SK-N-MC (cell line): ENCODE results near the gene GOLGA6L10.
"Not testable (repeated sequence)": the region's sequence is repeated elsewhere in the genome, so short reads cannot be mapped to it uniquely, and the experiment has no call there.

ENCODE experiments used
- DNase-seq: peaks from one replicate; pipeline ENCODE4 v3.0.0-alpha.2; 2011; ENCODE audit warnings: low read depth, low spot score
- H3K27ac ChIP-seq: fragments of 200-600 bp; sonication (generic); 2 replicates; pipeline ENCODE4 v1.5.1; 2016; ENCODE audit warnings: mixed run types
- H3K36me3 ChIP-seq: fragments of 200-600 bp; sonication (generic); 2 replicates; pipeline ENCODE4 v1.6.1; 2017; ENCODE audit warnings: antibody characterized with exemption, low read length, mixed read lengths; ENCODE audit not compliant: insufficient read depth
- H3K4me3 ChIP-seq: fragments of 200-600 bp; sonication (generic); 2 replicates; pipeline ENCODE4 v1.5.1; 2016
- H3K9ac ChIP-seq: fragments of 200-600 bp; sonication (generic); 2 replicates; pipeline ENCODE4 v1.8.0; 2017; ENCODE audit warnings: mixed run types, mixed read lengths; ENCODE audit not compliant: insufficient read length
- H3K9me3 ChIP-seq: fragments of 200-600 bp; sonication (generic); 2 replicates; pipeline ENCODE4 v1.6.1; 2017; ENCODE audit warnings: low read depth, mild to moderate bottlenecking, antibody characterized with exemption, low read length, moderate library complexity, mixed read lengths
- EZH2 ChIP-seq: fragments of 200-600 bp; sonication (generic); IDR thresholded peaks from one replicate; pipeline ENCODE4 v1.6.1; 2017; ENCODE audit warnings: antibody characterized with exemption
- FOXP2 ChIP-seq: optimal IDR thresholded peaks from 2 replicates; pipeline ENCODE3; 2011; ENCODE audit warnings: mild to moderate bottlenecking, moderate library complexity; ENCODE audit not compliant: insufficient read depth; ENCODE audit errors: extremely low read length, control extremely low read depth
- POLR2AphosphoS5 ChIP-seq: IDR thresholded peaks from 2 replicates; pipeline ENCODE4 v1.6.1; 2012; ENCODE audit warnings: mild to moderate bottlenecking, low read depth, low read length, borderline replicate concordance

Gene GOLGA6L10

DNA sequence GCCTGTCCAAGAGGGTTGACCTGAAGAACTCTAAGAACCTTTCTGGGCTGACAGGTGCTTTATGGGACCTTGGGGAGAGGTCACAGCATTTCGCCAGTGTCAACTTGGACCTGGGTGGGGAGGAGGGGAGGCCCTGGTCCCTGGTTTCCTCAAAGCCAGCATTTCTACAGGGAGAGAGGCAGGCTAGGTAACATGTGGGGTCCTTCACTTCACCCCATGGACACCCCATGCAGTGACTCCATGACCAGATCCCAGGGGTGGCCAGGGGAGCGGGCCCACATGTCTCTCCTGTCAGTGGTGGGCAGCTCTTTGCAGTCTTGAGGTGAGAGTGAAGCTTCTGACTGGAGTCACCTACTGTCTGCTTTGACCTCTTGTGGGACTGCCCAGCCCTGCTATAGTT, 35.8 kb downstream of the GOLGA6L10 start:
- no peak overlapping the region for H3K27ac ChIP-seq
- no peak overlapping the region for H3K9ac ChIP-seq
- no peak overlapping the region for H3K4me3 ChIP-seq

DNA sequence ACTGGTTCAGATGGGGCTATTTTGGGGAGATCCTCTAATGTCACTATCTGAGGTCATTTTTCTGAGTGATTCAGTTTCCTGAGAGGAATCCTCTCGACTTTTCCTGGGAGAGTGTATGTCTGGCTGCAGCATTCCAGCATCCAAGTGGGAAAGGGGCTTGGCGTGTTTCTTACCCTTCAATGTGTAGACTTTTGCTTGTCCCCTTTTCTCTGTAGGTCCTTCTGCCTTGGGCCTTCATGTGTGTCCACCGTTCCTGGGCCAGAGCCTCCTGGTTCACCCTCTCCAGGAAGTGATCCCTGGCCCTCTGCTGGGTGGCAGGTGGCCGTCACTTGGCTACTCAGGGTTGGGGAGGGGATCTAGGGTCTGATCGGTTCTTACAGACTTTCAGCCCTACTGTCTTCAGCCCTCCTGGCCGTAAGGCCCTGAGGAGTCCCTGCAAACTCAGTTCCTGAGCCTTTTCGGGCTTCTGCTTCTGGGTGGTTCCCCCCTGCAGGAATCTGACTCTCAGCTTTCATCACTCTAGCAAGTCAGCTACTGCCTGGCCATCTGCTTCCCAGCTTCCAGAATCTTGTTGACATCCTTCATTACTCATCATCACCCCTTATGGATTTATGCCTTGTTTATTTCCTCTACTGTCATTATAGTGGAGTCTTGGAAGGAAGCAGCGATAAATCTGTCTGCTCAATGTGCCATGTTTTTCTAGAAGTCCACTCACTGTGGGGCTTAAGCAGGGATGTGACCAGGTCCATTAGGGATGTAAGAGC, 36.5 kb downstream of the GOLGA6L10 start:
- H3K27ac ChIP-seq: no peak overlapping the region
- TF ChIP-seq FOXP2 (no peak), POLR2AphosphoS5 (no peak), EZH2 (no peak)
- H3K9me3 ChIP-seq: no peaks in the 10 kb centered on the region
- H3K4me3 ChIP-seq: no peak overlapping the region
- H3K36me3 ChIP-seq: no peaks in the 10 kb centered on the region
- H3K9ac ChIP-seq: no peak overlapping the region
- no peak for DNase-seq

More for the DNA sequence above, 35.8 kb downstream of the GOLGA6L10 start:
- no peak for TF ChIP-seq POLR2AphosphoS5
- TF ChIP-seq FOXP2: no peak
- no peaks in the 10 kb centered on the region for H3K9me3 ChIP-seq
- no peak for DNase-seq
- no peaks in the 10 kb centered on the region for H3K36me3 ChIP-seq

DNA sequence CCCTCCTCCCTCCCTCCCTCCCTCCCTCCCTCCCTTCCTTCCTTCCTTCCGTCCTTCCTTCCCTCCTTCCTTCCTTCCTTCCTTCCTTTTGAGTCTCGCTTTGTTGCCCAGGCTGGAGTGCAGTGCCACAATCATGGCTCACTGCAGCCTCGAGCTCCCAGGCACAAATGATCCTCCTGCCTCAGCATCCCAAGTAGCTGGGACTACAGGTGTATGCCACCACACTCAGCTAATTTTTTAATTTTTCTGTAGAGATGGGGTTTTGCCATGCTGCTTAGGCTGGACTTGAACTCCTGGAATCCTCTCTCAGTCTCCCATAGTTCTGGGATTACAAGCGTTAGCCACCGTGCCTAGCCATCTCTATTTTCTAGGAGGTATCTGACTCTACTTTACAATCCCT, 38.0 kb downstream of the GOLGA6L10 start:
- not testable (repeated sequence) for H3K9me3 ChIP-seq, H3K36me3 ChIP-seq, H3K27ac ChIP-seq, DNase-seq, H3K4me3 ChIP-seq, H3K9ac ChIP-seq

DNA sequence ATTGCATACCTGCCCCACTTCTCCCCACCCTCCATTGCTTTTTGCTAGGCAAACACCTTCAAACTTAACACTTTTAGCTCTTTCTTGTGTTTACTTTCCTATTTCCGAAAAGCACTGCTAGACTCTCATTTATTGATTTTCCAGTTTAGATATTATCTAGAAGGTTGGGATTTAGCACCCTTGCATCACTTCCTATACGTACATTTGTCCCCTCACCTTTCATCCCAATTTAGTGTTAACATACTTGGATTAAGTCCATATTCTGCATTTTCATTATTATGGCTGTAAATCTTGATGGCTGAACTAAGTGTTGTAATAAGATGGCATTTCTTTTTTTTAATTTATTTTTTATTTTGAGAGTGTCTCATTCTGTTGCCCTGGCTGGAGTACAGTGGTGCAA, 39.5 kb downstream of the GOLGA6L10 start:
- Histone ChIP-seq H3K9ac (no peak overlapping the region), H3K9me3 (no peaks in the 10 kb centered on the region), H3K4me3 (no peak overlapping the region), H3K36me3 (no peaks in the 10 kb centered on the region), H3K27ac (no peak overlapping the region)
- TF ChIP-seq POLR2AphosphoS5 (no peak), FOXP2 (no peak), EZH2 (no peak)
- no peak for DNase-seq

DNA sequence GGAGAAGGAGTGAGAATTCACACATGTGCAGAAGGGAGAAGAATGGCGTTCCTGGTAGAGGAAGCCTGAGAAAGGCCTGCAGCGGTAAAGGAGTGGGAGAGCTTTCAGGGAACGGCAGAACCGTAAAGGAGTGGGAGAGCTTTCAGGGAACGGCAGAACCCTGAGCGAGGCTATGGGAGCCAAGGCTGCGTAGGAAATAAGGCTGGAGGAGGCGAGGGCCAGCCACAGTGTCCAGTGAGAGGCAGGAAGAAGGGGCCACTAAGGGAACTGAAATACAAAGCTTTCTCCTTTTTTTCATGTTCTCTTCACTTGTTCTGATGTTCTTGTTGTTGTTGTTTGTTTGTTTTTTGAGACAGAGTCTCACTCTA, 41.6 kb downstream of the GOLGA6L10 start:
- no peak overlapping the region for H3K9ac ChIP-seq
- TF ChIP-seq POLR2AphosphoS5: no peak
- no peak for TF ChIP-seq EZH2
- TF ChIP-seq FOXP2: no peak
- no peak overlapping the region for H3K27ac ChIP-seq
- H3K36me3 ChIP-seq: no peaks in the 10 kb centered on the region
- H3K9me3 ChIP-seq: no peaks in the 10 kb centered on the region
- H3K4me3 ChIP-seq: no peak overlapping the region
- DNase-seq: no peak

DNA sequence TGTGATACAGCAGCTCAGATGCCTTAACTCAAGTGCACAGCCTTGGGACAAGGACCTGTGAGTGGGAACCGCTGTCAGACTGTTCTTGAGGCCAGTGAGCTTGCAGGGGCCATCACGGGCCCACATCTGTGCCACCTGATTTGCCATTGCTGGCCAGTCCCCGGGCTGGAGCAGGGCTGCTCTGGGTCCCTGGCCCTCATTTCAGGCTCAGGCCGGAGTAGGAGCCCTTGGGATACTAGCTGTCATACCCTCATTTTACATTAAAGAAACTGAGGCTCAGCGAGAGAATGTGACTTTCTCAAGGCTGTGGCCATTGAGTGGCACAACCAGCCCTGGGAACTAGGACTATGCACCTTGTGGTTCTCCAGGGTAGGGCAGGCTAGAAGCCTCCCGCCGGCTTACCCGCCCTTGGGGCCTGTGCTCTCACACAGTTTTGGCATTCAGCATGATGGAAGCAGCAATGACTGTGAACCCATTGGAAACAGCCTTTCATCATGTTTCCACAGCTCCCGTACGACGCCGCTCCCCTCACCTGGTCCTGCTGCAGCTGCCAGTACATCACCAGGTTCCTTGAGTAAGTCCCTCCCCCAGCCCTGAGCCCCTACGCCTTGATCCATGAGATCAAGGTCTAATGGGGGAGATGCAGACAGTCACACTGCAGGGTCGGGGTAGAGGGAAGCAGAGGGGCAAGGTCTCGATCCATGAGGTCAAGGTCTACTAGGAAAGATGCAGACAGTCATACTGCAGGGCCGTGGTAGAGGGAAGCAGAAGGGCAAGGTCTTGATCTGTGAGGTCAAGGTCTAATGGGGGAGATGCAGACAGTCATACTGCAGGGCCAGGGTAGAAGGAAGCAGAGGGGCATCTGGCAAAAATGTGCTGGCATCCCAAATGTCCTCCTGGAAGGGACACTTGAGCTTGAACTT, 42.2 kb downstream of the GOLGA6L10 start:
- no peak for TF ChIP-seq POLR2AphosphoS5
- no peak for TF ChIP-seq EZH2
- TF ChIP-seq FOXP2: no peak
- H3K9ac ChIP-seq: no peak overlapping the region
- H3K36me3 ChIP-seq: no peaks in the 10 kb centered on the region
- no peak for DNase-seq
- H3K9me3 ChIP-seq: no peaks in the 10 kb centered on the region
- H3K4me3 ChIP-seq: no peak overlapping the region
- no peak overlapping the region for H3K27ac ChIP-seq

DNA sequence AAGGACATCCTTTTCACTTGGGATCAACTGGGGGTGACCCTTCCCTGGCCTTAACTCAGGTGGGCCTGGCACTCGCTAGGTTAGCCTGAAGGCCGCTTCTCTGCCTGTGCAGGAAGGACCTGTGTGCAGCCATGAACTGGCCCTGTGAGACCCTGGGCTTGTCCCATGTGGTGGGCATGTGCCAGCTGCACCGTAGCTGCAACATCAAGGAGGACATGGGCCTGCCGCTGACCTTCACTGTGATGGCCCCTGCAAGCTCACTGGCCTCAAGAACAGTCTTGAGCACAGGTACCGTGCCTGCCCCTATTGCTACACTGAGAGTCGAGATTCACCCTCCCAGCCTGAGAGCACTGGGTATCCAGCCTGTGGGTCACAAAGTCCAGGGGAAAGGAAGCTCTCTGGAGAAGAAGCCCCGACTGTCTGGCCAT, 43.6 kb downstream of the GOLGA6L10 start:
- H3K27ac ChIP-seq: no peak overlapping the region
- no peak for DNase-seq
- no peaks in the 10 kb centered on the region for H3K36me3 ChIP-seq
- no peaks in the 10 kb centered on the region for H3K9me3 ChIP-seq
- no peak overlapping the region for H3K9ac ChIP-seq
- TF ChIP-seq EZH2 (no peak), POLR2AphosphoS5 (no peak), FOXP2 (no peak)
- H3K4me3 ChIP-seq: no peak overlapping the region

DNA sequence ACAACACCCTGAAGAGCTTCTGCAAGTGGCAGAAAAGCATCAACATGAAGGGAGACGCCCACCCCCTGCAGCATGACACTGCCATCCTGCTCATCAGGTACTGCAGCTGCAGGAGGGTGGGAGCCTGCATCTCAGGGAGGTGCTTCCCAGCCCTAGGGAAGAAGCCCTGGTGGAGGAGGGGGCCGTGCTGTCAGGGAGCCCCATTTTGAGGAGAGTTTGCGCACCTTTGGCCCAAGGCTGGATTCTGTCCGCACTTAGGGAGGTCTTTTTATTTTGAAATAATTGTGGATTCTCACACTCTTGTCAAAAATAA, 44.5 kb downstream of the GOLGA6L10 start:
- no peak for TF ChIP-seq POLR2AphosphoS5
- no peak for TF ChIP-seq EZH2
- no peak for TF ChIP-seq FOXP2
- Histone ChIP-seq H3K36me3 (no peaks in the 10 kb centered on the region), H3K9ac (no peak overlapping the region), H3K27ac (no peak overlapping the region), H3K9me3 (no peaks in the 10 kb centered on the region), H3K4me3 (no peak overlapping the region)
- no peak for DNase-seq
